Liver (tissue), 3 donors: ENCODE results near the gene SCGB1D4.

Experiments
- CTCF ChIP-seq: fragments of 150-350 bp; IDR thresholded peaks from 2 replicates; pipeline ENCODE4 v1.5.1; 2017; ENCODE audit warnings: improper control_type of control experiment, low read depth, low read length; ENCODE audit not compliant: missing input control
- MAX ChIP-seq: IDR thresholded peaks from 2 replicates; pipeline ENCODE4 v1.6.1; 2016; ENCODE audit warnings: antibody characterized with exemption
- RAD21 ChIP-seq, 2 donors: IDR thresholded peaks; 2 replicates each; pipeline ENCODE4 v1.6.1; 2016; ENCODE audit warnings: antibody characterized with exemption in 2 of 2, mild to moderate bottlenecking in 2 of 2
- REST ChIP-seq: IDR thresholded peaks from 2 replicates; pipeline ENCODE4 v1.6.1; 2016; ENCODE audit warnings: antibody characterized with exemption, mild to moderate bottlenecking
- SP1 ChIP-seq: IDR thresholded peaks from 2 replicates; pipeline ENCODE4 v1.6.1; 2018; ENCODE audit warnings: antibody characterized with exemption, mild to moderate bottlenecking
- YY1 ChIP-seq: IDR thresholded peaks from 2 replicates; pipeline ENCODE4 v1.6.1; 2016; ENCODE audit warnings: antibody characterized with exemption, mild to moderate bottlenecking
- donor health status: healthy.
- donor health status: healthy.

- no peak for TF ChIP-seq REST
- no peak for TF ChIP-seq CTCF
- no peak for TF ChIP-seq YY1
- TF ChIP-seq MAX: no peak
- no peak for TF ChIP-seq RAD21 (IDR thresholded peaks at IDR 0.05)
- TF ChIP-seq SP1: no peak
Measured at GRCh38 chr11:62337303-62338181, 38.7 kb upstream of the SCGB1D4 start, which contains the start of gene ASRGL1.
